Uterus (tissue), 4 donors: ENCODE measurements around the gene MYH11. TPM values are rescaled to one million over a fixed set of nuclear protein-coding genes. Genes with fewer than 3 reads are reported as not detected.

Experiments used
- DNase-seq, 2 donors: peaks; one replicate each; pipeline ENCODE4 v3.0.0-alpha.2; 2019 to 2020
- H3K27ac ChIP-seq, 2 donors: fragments of 200-600 bp; sonication (generic); 1 replicate in 1 of 2; 2 replicates in 1 of 2; pipeline ENCODE4 v1.5.1; 2016 to 2018
- H3K27me3 ChIP-seq, 2 donors: fragments of 200-600 bp; sonication (generic); one replicate each; pipeline ENCODE4 v1.5.1; 2018 to 2019; ENCODE audit warnings: control low read depth in 1 of 2
- H3K36me3 ChIP-seq, 2 donors: fragments of 200-600 bp; sonication (generic); one replicate each; pipeline ENCODE4 v1.5.1; 2019; ENCODE audit warnings: control low read depth in 1 of 2
- H3K4me1 ChIP-seq, 2 donors: fragments of 200-600 bp; sonication (generic); one replicate each; pipeline ENCODE4 v1.5.1; 2018 to 2019; ENCODE audit warnings: control low read depth in 1 of 2
- H3K4me3 ChIP-seq, 2 donors: fragments of 200-600 bp; sonication (generic); 1 replicate in 1 of 2; 2 replicates in 1 of 2; pipeline ENCODE4 v1.5.1; 2018 to 2019; ENCODE audit warnings: mild to moderate bottlenecking in 1 of 2
- H3K9me3 ChIP-seq, 2 donors: fragments of 200-600 bp; sonication (generic); one replicate each; pipeline ENCODE4 v1.5.1; 2019; ENCODE audit warnings: control low read depth in 1 of 2
- CTCF ChIP-seq, 4 experiments: fragments of 200-600 bp in 2 of 4; fragments of 450-650 bp in 2 of 4; sonication (generic) in 2 of 4; IDR thresholded peaks; one replicate each; pipeline ENCODE4 v1.5.1; 2016 to 2019; ENCODE audit warnings: antibody characterized with exemption in 4 of 4, mild to moderate bottlenecking in 2 of 4, moderate library complexity in 1 of 4
- POLR2A ChIP-seq, 2 donors: fragments of 450-650 bp; IDR thresholded peaks; one replicate each; pipeline ENCODE4 v1.6.1; 2016; ENCODE audit warnings: antibody characterized with exemption in 2 of 2, mild to moderate bottlenecking in 1 of 2, moderate library complexity in 1 of 2
- intact Hi-C: fragments of 100-400 bp; cut with DNase I; formaldehyde crosslinking; loops from one replicate; pipeline ENCODE4 v1.15.1; 2023; ENCODE audit warnings: low total_unique reads
- total RNA-seq, 4 donors: library from RNA; depleted of rRNA in 3 of 4; stranded (reverse); fragments of >200 nt in 3 of 4; gene quantifications; one replicate each; pipeline versions ENCODE4 v1.1.0 to v1.2.4, GENCODE V29; 2014 to 2023
- donor health status: DM: yes; HTN: yes; CAD: no.

The MYH11 gene
- total RNA-seq, 4 donors from 2014 or later: 447 to 1,893 (median 822) TPM

GRCh38 chr16:15752717-15753488 lies 103.9 kb downstream of the MYH11 start:
- TF ChIP-seq POLR2A (IDR thresholded peaks at IDR 0.05): no peak
- no peak for TF ChIP-seq CTCF (IDR thresholded peaks at IDR 0.05)
- intact Hi-C loops: no loop called here
- no peak overlapping the region for H3K4me3 ChIP-seq
- no peak overlapping the region for H3K27ac ChIP-seq
- H3K27me3 ChIP-seq: no peaks in the 10 kb centered on the region
- no peaks in the 10 kb centered on the region for H3K9me3 ChIP-seq
- H3K4me1 ChIP-seq: no peaks in the 10 kb centered on the region
- no peaks in the 10 kb centered on the region for H3K36me3 ChIP-seq
- no peak for DNase-seq

- H3K4me1 ChIP-seq: no peaks in the 10 kb centered on the region
- DNase-seq: no peak
- intact Hi-C loops: no loop called here
- no peak for TF ChIP-seq CTCF (IDR thresholded peaks at IDR 0.05)
- TF ChIP-seq POLR2A (IDR thresholded peaks at IDR 0.05): no peak
- H3K27ac ChIP-seq: no peak overlapping the region
- no peak overlapping the region for H3K4me3 ChIP-seq
- H3K9me3 ChIP-seq: no peaks in the 10 kb centered on the region
- H3K36me3 ChIP-seq: no peaks in the 10 kb centered on the region
- no peaks in the 10 kb centered on the region for H3K27me3 ChIP-seq
Measured at GRCh38 chr16:15751940-15752339, 104.9 kb downstream of the MYH11 start.

GRCh38 chr16:15749985-15750384 lies 106.8 kb downstream of the MYH11 start:
- H3K27me3 ChIP-seq: no peaks in the 10 kb centered on the region
- H3K4me3 ChIP-seq: no peak overlapping the region
- no peak overlapping the region for H3K27ac ChIP-seq
- no peaks in the 10 kb centered on the region for H3K36me3 ChIP-seq
- TF ChIP-seq CTCF (IDR thresholded peaks at IDR 0.05): no peak
- TF ChIP-seq POLR2A (IDR thresholded peaks at IDR 0.05): no peak
- no peaks in the 10 kb centered on the region for H3K4me1 ChIP-seq
- intact Hi-C loops: no loop called here
- DNase-seq: no peak
- no peaks in the 10 kb centered on the region for H3K9me3 ChIP-seq

GRCh38 chr16:15749371-15749770 lies 107.5 kb downstream of the MYH11 start:
- Histone ChIP-seq H3K4me3 (no peak overlapping the region), H3K27ac (no peak overlapping the region), H3K4me1 (no peaks in the 10 kb centered on the region), H3K27me3 (no peaks in the 10 kb centered on the region), H3K9me3 (no peaks in the 10 kb centered on the region), H3K36me3 (no peaks in the 10 kb centered on the region)
- intact Hi-C loops: no loop called here
- DNase-seq: no peak
- no peak for TF ChIP-seq POLR2A (IDR thresholded peaks at IDR 0.05)
- no peak for TF ChIP-seq CTCF (IDR thresholded peaks at IDR 0.05)

GRCh38 chr16:15748654-15749053 lies 108.2 kb downstream of the MYH11 start:
- no peak overlapping the region for H3K27ac ChIP-seq
- H3K4me3 ChIP-seq: no peak overlapping the region
- H3K4me1 ChIP-seq: no peaks in the 10 kb centered on the region
- no peaks in the 10 kb centered on the region for H3K27me3 ChIP-seq
- no peaks in the 10 kb centered on the region for H3K9me3 ChIP-seq
- H3K36me3 ChIP-seq: no peaks in the 10 kb centered on the region
- intact Hi-C loops: no loop called here
- no peak for DNase-seq
- TF ChIP-seq CTCF (IDR thresholded peaks at IDR 0.05) (no peak), POLR2A (IDR thresholded peaks at IDR 0.05) (no peak)
